PC-3 (cell line): Measurements from ENCODE around the gene SRRM3.

Experiments
- CTCF ChIP-seq: fragments of 300-600 bp; sonication (generic); conservative IDR thresholded peaks from 2 replicates; pipeline ENCODE4 v1.5.1; 2017; ENCODE audit warnings: antibody characterized with exemption, low read depth, mild to moderate bottlenecking, low read length
- EZH2 ChIP-seq: fragments of 300-600 bp; sonication (generic); IDR thresholded peaks from one replicate; pipeline ENCODE4 v1.6.1; 2017; ENCODE audit warnings: antibody characterized with exemption, mild to moderate bottlenecking, low read length; ENCODE audit not compliant: unreplicated experiment

GRCh38 chr7:76241141-76241540 is 39.4 kb downstream of the SRRM3 start:
- TF ChIP-seq CTCF: no peak
- TF ChIP-seq EZH2: no peak
